Measurements from ENCODE around the gene WDR41.

GRCh38 chr5:77449981-77450380, 42.1 kb downstream of the WDR41 start:
- TF ChIP-seq REST (IDR thresholded peaks at IDR 0.05; ENCODE audit: insufficient read depth in 1 of 2, low read depth in 2 of 2, low read length in 2 of 2) (no peak), POLR2AphosphoS5 (IDR thresholded peaks at IDR 0.05; ENCODE audit: low read depth, low read length) (no peak), TAF1 (IDR thresholded peaks at IDR 0.05; ENCODE audit: borderline replicate concordance, insufficient read depth, low read length) (no peak), SIN3A (IDR thresholded peaks at IDR 0.05; ENCODE audit: borderline replicate concordance, insufficient read depth, low read length) (no peak)

Measured in PFSK-1 (cell line).